Islet of Langerhans (tissue), 1 donor: ENCODE data around the gene SERPINE1.

Experiments used
- FAIRE-seq: peaks from one replicate; lab custom pipeline; 2011; peaks lifted over from hg19 to GRCh38; lab: Jason Lieb, UNC

The SERPINE1 gene

DNA sequence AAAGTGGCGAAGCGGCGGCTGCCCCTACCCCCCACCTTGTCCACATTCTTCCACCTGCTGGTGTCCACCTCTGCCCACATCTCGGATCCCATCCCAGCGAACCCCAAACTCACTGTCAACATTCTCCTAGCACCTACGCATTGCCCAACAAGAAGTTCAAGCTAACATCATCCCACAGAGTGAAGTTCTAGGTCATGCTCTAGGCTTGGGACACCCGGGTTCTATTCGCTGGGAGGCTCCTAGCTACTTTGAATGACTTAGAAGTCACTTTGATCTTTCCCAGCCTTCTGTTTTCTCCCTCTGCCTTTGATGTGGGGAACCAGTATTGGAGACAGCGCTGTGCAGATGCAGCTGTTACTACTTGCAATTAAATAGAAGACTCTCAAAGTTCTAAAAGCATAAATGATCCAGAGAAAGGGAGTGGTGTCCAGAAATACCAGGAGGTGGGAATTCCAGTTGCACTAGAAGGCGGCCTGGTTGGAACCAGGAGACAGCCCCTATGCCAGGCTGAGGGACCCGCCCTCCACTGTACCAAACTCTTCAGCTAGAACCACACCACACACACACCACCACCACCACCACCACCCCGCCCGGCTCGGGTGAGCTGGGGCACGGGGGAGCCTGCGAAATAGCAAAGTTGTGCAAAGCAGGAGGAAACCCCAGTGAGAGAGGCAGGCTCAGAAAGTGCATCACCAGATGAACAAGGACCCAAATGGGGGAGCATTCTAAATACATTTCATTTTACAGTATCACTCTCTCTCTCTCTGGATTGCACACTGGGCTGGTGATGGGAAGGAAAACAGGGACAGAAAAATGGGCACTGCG is 43.9 kb downstream of the SERPINE1 start:
- no peak for FAIRE-seq

DNA sequence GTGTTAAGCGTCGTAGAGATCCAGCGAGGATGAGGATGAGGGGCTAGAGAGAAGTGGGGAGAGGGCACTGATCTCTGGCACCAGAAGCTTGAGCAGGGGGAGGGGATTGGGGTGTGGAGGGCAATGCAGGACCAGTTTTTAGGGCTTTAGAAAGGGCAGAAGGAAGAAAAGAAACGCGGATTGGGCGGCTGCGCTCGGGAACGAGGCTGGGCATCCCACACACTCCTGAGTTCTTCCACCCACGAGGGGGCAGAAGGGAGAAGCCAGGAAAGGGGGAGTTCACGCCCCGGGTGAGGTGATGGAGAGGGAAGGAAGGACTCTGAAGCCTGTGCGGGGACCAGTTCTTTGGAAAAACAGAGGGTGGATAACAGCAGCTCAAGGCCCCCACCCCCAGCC is 44.5 kb downstream of the SERPINE1 start:
- no peak for FAIRE-seq

DNA sequence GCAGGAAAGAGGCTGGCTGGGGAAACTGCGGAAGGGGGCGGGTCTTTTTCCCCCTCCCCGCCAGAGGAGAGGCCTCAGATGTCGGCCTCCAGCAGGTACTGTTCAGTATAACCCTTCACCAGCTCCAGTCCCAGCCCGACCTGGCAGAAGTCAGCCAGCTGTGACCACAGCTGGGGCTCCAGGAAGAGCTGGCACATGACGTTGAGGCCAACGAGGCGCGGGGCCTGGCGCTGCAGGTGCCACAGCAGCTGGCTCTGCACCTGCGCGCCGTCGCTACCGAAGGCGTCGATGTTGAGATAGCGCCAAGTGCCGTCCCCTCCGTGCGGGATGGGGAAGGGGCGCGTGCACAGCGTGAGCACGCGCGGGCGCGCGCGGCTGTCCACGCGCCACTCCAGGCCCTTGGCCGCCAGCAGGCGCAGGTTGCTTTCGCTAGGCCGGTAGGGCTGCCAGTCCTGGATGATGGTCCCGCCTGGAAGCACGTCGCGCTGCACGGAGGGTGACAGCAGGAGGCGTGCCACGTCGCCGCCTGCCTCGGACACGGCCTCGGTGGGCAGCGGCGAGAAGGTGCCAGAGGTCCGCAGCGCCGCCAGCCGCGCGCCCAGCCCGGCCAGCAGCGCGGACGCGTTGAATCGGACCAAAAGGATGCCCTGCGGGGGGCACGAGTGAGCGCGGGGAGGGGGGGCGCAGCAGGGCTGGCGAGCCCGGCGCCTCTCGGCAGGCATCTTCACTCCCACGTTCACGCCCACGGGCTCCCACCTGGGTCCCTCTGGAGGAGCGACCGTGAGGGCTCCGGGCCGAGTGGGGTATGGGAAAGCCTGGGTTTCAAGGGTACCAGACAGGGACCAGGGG is 45.3 kb downstream of the SERPINE1 start:
- no peak for FAIRE-seq

DNA sequence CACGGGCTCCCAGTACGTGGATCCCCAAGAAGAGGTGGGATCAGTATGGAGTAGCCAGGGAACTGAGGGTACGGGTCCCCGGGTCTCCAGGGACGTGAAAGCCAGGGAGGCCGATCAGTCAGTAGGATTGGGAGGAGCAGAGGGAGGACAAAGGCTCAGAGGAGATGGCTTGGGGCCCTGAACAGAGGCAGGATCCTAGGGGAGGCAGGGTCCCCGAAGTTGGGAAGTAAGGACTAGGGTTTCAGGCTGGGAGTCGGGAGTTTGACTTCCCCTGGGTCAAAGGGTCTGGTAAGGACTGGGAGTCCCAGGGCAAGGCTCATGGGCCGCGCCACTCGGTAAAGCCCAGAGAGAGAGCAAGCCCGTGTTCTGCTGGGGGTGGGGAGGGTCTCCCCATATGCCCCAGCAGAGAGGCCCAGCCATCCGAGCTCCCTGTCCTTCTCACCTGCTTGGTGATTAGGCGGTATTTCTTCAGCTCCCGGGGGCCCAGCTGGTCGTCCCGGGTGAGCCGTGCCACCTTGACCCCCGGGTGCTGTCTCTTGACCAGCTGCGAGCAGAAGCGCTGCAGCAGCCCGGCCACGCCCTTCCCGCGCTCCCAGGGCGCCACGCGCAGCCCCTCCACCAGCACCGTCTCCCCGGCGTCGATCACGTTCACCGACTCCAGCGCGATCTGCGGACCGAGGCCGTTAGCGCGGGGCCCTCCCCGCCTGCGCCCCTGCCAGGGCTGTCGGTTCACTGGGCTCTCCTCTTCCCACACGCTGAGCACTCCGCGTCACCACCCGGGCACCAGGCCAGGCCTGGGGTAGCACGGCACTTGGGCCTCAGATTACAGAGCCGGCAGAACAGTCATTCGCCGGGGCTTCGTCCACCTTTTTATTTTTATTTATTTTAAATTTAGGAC is 46.2 kb downstream of the SERPINE1 start:
- FAIRE-seq, result no peak

DNA sequence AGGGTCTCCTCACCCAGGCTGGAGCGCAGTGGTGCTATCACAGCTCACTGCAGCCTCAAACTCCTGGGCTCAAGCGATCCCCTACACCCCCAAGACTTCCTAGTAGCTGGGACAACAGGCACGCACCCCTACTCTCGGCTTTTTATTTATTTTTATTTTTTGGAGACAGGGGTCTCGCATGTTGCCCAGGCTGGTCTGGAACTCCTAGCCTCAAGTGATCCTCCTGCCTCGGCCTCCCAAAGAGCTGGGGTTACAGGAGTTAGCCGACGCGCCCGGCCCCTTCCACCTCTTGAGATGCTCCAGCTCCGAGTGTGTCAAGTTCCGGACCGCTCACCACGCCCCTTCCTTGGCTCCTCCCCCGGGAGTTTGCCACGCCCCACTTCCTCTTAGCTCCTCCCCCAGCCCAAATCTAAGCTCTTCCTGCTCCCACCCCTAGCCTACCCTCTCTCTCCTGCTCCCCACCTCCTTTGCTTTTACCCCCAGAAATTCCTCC is 46.9 kb downstream of the SERPINE1 start:
- no peak for FAIRE-seq

DNA sequence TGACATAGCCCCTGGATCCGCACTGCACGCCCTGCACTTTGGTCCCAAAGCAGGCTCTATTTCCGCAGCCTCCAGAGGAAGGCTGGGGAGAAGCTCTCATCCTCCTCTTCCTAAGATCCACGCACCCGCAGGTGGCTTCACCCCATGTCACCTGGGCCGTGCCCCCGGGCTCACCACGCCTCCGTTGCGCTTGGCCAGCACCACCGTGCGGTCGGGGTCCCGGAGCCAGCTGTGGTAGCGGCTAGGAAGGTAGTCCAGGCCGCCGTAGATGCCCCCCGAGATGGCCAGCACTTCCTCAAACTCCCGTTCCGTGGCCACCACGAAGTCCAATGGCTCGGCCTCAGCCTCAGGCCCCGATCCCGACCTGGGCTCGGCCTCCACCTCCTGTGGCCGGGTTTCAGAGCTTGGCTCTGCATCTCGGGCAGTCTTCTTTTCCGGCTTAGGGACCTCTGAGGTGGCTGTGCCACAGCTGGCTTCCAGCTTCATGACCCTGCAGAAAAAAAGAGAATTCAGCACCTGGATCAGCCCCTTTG is 47.5 kb downstream of the SERPINE1 start:
- FAIRE-seq, result no peak

DNA sequence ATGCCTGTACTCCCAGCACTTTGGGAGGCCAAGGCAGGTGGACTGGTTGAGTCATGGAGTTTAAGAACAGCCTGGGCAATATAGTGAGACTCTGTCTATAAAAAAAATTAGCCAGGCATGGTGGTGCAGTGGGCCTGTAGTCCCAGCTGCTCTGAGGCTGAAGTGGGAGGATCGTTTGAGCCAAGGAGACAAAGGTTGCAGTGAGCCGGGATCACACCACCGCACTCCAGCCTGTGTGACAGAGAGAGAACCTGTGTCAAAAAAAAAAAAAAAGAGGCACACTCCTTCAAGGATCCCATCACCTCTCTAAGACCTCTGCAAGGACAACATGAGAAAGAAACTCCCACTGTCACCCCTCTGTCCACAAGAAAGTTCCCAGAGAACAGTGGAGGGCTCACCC is 48.8 kb downstream of the SERPINE1 start:
- FAIRE-seq, result no peak

DNA sequence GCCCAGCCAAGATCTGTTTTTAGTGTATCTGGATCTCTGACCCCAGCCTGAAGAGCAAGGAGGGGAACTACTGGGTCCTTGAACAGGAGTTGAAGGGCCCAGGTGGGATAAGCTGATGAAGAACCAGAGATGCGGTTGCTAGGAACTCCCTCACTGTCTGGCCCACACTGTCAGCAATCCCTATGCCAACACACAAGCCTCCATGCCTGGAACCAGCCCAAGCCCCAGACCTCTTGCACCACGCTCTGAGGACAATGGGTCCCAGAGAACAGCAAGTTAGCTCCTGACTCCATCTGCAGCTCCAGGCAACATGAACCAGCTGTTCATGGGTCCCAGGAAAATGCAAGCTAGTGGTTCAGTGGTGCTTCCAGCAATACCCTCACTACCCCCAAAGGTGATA is 50.7 kb downstream of the SERPINE1 start:
- no peak for FAIRE-seq

DNA sequence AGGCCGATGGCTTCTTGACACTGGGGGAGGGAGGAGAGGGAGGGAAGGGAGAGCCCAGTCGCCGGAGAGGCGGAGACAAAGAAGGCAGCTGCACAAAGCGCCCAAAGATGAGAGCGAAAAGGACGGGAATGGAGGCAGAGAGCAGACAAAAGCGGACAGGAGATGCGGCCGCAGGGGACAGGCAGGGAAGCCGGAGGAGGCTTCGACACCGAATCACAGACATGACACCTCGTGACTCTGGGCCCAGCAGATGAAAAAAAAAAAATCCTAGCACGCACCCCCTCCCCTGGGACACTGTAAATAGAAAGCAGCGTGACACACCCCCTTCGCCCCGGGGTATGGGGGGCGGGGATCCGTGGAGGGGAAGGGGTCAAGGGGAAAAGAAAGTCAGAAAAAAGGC is 52.2 kb downstream of the SERPINE1 start:
- no peak for FAIRE-seq

DNA sequence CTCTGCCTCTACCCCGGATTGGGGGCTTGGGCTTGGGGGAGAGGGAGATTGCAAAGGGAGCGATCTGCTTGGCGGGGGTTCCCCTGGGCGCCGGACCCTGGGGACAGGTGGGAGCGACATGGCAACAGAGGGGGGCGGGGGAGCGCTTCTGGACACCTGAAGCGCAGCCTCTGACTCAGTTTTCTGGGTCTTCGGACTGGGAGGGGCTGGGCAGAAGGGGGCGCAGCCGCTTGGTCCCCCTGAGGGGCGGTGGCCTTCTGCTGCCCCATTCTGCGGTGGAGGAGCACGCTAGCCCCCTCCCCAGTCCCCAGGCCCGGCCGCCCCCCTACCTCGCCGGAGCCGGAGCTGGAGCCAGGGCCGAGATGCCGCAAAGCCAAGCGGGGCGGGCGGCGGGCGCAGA is 52.8 kb downstream of the SERPINE1 start:
- FAIRE-seq, result no peak

DNA sequence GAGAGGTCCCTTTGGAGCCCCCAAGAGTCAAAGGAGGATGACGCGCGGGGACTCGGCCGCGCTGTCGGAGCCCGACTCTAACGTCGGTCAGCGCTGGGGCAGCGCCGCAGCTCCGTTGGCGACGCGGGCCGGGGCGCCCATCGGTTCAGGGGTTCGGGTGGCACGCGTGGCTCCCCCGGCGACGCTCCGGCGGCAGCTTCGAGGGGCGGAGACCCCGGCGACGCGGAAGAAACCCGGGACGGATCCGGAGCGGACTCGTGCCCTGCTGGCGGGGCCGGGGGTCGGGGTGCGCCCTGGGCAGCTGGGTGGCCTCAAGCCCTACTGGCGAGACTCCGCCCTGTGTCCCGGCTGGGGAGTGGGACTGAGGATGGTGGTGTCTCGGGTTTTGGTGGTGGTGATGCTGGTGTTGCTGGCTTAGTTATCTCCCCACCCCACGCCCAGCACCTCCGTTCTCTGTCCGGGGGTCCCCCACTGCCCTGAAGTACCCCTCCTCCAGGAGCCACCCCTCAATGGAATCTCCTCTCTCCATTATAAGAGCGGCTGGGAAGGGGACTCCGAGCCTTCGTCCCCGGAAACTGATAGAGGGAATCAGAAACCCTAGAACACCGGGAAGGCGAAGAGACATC is 53.3 kb downstream of the SERPINE1 start, which contains the start of gene NAT16:
Gene NAT16 (minus strand): TSS at position 164 of the 626 bp plus-strand sequence. CDS start 5,486 bp downstream, outside the sequence.
- no peak for FAIRE-seq

DNA sequence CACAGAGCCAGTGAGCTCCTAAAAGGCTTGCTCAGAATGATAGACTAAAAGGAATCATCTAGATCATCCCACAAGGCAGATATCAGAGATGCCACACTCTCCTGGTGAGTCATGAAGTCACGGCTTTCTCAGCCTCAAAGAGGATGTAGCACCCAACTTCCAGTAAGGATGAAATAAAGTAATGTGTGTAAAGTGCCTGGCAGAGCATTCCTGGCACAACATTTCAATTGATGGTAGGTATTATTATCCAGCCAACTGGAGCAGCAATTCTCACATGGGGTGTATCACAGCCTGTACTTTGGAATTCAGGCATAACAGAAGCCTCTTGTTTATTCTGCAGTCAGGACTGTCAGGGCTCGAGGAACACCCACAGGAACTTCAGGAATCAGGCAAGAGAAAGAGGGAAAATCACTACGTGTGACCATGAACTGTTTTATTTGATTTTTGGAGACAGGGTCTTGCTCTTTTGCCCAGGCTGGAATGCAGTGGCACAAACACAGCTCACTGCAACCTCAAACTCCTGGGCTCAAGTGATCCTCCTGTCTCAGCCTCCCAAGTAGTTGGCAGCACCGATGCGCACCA is 58.4 kb downstream of the SERPINE1 start:
- FAIRE-seq, result no peak

DNA sequence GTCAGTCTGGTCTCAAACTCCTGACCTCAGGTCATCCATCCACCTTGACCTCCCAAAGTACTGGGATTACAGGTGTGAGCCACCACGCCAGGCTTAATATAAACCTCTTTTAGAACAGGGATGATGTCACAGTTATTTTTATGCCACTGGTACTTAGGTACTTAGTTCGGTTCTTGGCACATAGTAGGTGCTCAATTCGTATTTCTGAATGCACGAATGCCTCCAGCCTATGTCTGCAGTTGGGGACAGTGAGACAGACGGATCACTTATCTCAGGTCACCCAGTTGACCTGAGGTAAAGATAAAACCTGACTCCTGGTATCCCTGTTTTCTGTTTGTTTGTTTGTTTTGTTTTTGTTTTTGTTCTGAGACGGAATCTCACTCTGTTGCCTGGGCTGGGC is 59.3 kb downstream of the SERPINE1 start:
- FAIRE-seq, result no peak

DNA sequence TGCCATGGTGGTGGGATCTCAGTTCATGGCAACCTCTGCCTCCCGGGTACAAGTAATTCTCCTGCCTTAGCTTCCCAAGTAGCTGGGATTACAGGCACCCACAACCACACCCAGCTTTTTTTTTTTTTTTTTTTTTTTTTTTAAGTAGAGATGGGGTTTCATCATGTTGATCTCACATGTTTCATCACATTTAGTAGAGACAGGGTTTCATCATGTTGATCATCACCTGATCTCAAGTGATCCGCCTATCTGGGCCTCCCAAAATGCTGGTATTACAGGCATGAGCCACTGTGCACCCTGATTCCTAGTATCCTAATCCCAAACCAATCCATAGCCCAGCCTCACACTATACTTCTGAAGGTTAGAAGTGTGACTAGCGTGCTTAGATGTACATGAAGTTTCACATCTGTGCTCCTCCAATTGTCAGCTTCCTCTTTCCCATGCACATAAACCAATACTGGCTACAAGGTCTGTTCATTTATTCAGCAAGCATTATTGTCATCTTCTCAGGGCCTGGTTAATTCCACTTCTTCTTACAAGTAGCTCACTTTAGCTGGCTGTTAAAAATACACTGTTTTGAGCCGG is 60.0 kb downstream of the SERPINE1 start:
- no peak for FAIRE-seq
